Measurements from ENCODE around the gene UBTD2.
"Not testable (repeated sequence)": the region's sequence is repeated elsewhere in the genome, so short reads cannot be mapped to it uniquely, and the experiment has no call there.

Gene UBTD2

DNA sequence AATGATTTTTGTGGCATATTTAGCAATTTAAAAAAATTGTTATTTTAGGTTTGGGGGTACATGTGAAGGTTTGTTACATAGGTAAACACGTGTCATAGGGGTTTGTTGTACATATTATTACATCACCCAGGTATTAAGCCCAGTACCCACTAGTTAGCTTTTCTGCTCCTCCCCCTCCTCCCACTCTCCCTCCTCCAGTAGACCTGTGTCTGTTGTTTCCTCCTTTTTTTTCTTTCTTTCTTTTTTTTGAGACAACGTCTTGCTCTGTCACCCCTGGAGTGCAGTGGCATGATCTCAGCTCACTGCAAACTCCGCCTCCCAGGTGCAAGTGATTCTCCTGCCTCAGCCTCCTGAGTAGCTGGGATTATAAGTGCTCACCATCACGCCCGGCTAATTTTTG, 8.3 kb upstream of the UBTD2 start:
- H3K4me1 ChIP-seq (ENCODE audit: control insufficient read depth in 1 of 2, insufficient read depth in 2 of 2, low read length in 2 of 2); H3K36me3 ChIP-seq (ENCODE audit: control insufficient read depth in 1 of 2, insufficient read depth in 2 of 2, low read length in 2 of 2); H3K27ac ChIP-seq (ENCODE audit: low read depth, low read length); H3K27me3 ChIP-seq (ENCODE audit: control insufficient read depth in 1 of 2, insufficient read depth in 2 of 2, low read length in 2 of 2); H3K9me3 ChIP-seq (ENCODE audit: control insufficient read depth in 1 of 2, low read length in 2 of 2); H3K9ac ChIP-seq (ENCODE audit: low read depth in 1 of 2, low read length in 2 of 2); H3K4me3 ChIP-seq (ENCODE audit: low read depth in 1 of 2, low read length in 2 of 2): not testable (repeated sequence)

DNA sequence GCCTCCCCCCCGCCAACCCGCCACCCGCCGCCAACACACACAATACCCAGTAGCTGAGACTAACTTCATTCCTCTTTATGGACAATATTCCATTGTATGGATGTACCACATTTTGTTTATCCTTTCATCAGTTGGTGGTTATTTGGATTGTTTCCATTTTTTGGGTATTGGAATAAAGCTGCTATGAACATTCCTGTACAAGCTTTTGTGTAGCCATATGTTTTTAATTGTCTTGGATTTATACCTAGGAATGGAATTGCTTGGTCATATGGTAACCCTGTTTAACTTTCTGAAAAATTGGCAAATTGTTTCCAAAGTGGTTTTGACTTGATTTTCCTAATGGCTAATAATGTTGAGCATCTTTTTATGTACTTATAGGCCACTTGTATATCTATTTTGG, 4.9 kb upstream of the UBTD2 start:
- Histone ChIP-seq H3K36me3 (ENCODE audit: control insufficient read depth in 1 of 2, insufficient read depth in 2 of 2, low read length in 2 of 2) (no peaks in the 10 kb centered on the region), H3K9ac (ENCODE audit: low read depth in 1 of 2, low read length in 2 of 2) (no peak overlapping the region), H3K27me3 (ENCODE audit: control insufficient read depth in 1 of 2, insufficient read depth in 2 of 2, low read length in 2 of 2) (no peaks in the 10 kb centered on the region), H3K4me1 (ENCODE audit: control insufficient read depth in 1 of 2, insufficient read depth in 2 of 2, low read length in 2 of 2) (peaks cover 5 to 7% of the 10 kb centered on the region in 2 donors), H3K9me3 (ENCODE audit: control insufficient read depth in 1 of 2, low read length in 2 of 2) (no peaks in the 10 kb centered on the region), H3K4me3 (ENCODE audit: low read depth in 1 of 2, low read length in 2 of 2) (no peak overlapping the region), H3K27ac (ENCODE audit: low read depth, low read length) (no peak overlapping the region)

GRCh38 chr5:172287140-172287539, 3.6 kb upstream of the UBTD2 start:
- peaks cover 11 to 14% of the 10 kb centered on the region in 2 donors for H3K4me1 ChIP-seq (ENCODE audit: control insufficient read depth in 1 of 2, insufficient read depth in 2 of 2, low read length in 2 of 2)
- not testable (repeated sequence) for H3K9ac ChIP-seq (ENCODE audit: low read depth in 1 of 2, low read length in 2 of 2); H3K9me3 ChIP-seq (ENCODE audit: control insufficient read depth in 1 of 2, low read length in 2 of 2); H3K27me3 ChIP-seq (ENCODE audit: control insufficient read depth in 1 of 2, insufficient read depth in 2 of 2, low read length in 2 of 2); H3K36me3 ChIP-seq (ENCODE audit: control insufficient read depth in 1 of 2, insufficient read depth in 2 of 2, low read length in 2 of 2); H3K4me3 ChIP-seq (ENCODE audit: low read depth in 1 of 2, low read length in 2 of 2); H3K27ac ChIP-seq (ENCODE audit: low read depth, low read length)

DNA sequence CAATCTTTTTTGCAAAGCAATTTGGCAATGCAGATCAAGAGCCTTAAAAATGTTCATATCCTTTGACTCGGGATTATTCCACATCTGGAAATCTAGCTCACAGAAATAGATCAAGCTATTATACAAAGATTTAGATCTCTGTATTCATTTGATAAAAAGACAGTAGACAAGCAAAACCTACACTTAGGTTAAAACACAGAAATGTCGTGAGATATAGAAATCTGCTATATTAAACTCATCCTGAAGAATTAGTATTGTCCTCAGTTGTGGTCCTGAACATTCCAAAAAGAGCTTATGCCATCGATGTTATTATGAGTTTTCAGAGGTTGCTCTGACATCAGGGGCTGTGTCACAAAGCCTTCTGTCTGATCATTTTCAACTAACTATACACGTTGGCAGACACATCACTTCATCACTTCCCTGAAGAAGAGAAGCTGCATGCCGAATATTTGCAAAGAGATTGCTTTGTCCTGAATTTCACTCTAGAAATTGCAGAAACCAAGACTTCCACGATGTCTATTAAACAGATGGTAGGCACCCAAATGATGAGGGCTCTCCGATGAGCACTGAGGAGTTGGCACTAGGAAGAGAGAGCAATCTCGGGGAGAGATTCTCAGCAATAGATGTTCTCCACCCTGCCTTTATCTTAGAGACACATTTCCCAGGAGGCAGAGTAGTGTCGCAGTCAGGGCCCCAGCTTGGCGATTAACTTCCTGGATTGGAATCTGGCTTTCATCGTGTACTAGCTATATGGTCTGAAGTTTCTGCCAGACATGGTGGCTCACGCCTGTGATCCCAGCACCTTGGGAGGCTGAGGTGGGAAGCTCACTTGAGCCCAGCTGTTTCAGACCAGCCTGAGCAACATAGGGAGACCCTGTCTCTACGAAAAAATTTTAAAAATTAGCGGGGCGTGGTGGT, 1.9 kb upstream of the UBTD2 start:
- H3K36me3 ChIP-seq (ENCODE audit: control insufficient read depth in 1 of 2, insufficient read depth in 2 of 2, low read length in 2 of 2) = no peaks in the 10 kb centered on the region
- no peaks in the 10 kb centered on the region for H3K27me3 ChIP-seq (ENCODE audit: control insufficient read depth in 1 of 2, insufficient read depth in 2 of 2, low read length in 2 of 2)
- H3K9me3 ChIP-seq (ENCODE audit: control insufficient read depth in 1 of 2, low read length in 2 of 2) = no peaks in the 10 kb centered on the region
- no peak overlapping the region for H3K27ac ChIP-seq (ENCODE audit: low read depth, low read length)
- no peak overlapping the region for H3K9ac ChIP-seq (ENCODE audit: low read depth in 1 of 2, low read length in 2 of 2)
- peaks cover 19 to 27% of the 10 kb centered on the region in 2 donors for H3K4me1 ChIP-seq (ENCODE audit: control insufficient read depth in 1 of 2, insufficient read depth in 2 of 2, low read length in 2 of 2)
- H3K4me3 ChIP-seq (ENCODE audit: low read depth in 1 of 2, low read length in 2 of 2) = no peak overlapping the region

DNA sequence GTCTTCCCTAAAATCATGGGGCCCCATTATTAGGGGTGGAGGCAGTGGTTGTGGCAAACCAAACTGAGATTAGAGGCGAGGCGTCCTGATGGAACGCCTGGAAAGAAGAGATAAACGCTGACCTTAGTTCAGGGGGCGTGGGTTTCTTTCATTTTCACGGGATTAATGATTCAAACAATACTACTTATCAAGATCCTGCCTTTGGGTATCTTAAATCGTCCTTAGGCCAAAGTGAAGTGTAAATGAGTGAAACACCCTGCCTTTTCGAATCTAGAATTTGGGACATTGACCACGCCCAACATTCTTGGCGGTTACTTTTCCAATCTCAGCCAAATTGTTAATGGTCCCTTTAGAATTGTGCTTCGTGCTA, 1.0 kb upstream of the UBTD2 start:
- peaks cover 19 to 27% of the 10 kb centered on the region in 2 donors for H3K4me1 ChIP-seq (ENCODE audit: control insufficient read depth in 1 of 2, insufficient read depth in 2 of 2, low read length in 2 of 2)
- H3K36me3 ChIP-seq (ENCODE audit: control insufficient read depth in 1 of 2, insufficient read depth in 2 of 2, low read length in 2 of 2) = no peaks in the 10 kb centered on the region
- no peaks in the 10 kb centered on the region for H3K27me3 ChIP-seq (ENCODE audit: control insufficient read depth in 1 of 2, insufficient read depth in 2 of 2, low read length in 2 of 2)

GRCh38 chr5:172283862-172284610, 472 bp upstream of the UBTD2 start:
- peaks cover 19 to 27% of the 10 kb centered on the region in 2 donors for H3K4me1 ChIP-seq (ENCODE audit: control insufficient read depth in 1 of 2, insufficient read depth in 2 of 2, low read length in 2 of 2)
- no peaks in the 10 kb centered on the region for H3K9me3 ChIP-seq (ENCODE audit: control insufficient read depth in 1 of 2, low read length in 2 of 2)
- H3K27ac ChIP-seq (ENCODE audit: low read depth, low read length) = peak overlapping the region; percentile 56
- peak overlapping the region; percentile 66 to 86 for H3K4me3 ChIP-seq (ENCODE audit: low read depth in 1 of 2, low read length in 2 of 2)
- H3K27me3 ChIP-seq (ENCODE audit: control insufficient read depth in 1 of 2, insufficient read depth in 2 of 2, low read length in 2 of 2) = no peaks in the 10 kb centered on the region
- no peaks in the 10 kb centered on the region for H3K36me3 ChIP-seq (ENCODE audit: control insufficient read depth in 1 of 2, insufficient read depth in 2 of 2, low read length in 2 of 2)
- H3K9ac ChIP-seq (ENCODE audit: low read depth in 1 of 2, low read length in 2 of 2) = peak overlapping the region; percentile 68 to 70

More for the DNA sequence above, 1.0 kb upstream of the UBTD2 start:
- Histone ChIP-seq H3K27ac (ENCODE audit: low read depth, low read length) (peak overlapping the region; percentile 56), H3K9me3 (ENCODE audit: control insufficient read depth in 1 of 2, low read length in 2 of 2) (no peaks in the 10 kb centered on the region), H3K4me3 (ENCODE audit: low read depth in 1 of 2, low read length in 2 of 2) (peak overlapping the region; percentile 66 to 86), H3K9ac (ENCODE audit: low read depth in 1 of 2, low read length in 2 of 2) (peak overlapping the region; percentile 68 to 70)

DNA sequence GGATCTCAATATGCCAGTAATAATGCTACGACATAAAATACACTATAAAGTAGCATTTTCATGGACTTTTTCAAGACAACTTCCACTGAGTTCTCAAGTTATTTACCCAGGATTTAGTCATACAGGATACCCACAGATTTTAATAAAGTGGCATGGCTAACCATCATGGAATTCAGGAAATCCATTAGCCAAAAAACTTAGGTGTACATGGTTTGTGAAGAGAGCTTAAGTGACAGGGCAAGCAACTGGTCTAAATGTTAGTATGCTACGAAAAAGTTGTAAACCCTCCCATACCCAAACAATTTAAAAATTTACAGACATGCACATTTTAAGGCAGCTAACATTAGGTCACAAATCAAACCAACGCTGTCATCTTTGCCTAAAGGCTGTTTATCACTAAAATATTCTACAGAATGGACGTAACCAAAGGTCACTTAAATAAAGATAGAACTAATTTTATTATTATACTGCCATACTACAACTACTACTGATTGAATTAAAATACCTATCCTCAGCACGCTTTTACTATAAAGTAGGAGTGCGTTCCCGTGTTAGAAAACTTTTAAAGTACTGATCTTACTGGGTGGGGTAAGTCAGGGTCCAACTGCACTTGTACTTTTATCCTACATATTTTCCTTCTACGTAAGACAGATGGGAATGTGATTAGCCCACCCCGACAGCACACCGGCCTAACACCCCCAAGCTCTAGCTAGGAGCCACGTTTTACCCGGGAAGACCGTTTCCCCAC, 1.1 kb downstream of the UBTD2 start:
- H3K9ac ChIP-seq (ENCODE audit: low read depth in 1 of 2, low read length in 2 of 2) = peak overlapping the region; percentile 79 to 80
- no peak overlapping the region for H3K27ac ChIP-seq (ENCODE audit: low read depth, low read length)
- H3K27me3 ChIP-seq (ENCODE audit: control insufficient read depth in 1 of 2, insufficient read depth in 2 of 2, low read length in 2 of 2) = no peaks in the 10 kb centered on the region
- no peaks in the 10 kb centered on the region for H3K36me3 ChIP-seq (ENCODE audit: control insufficient read depth in 1 of 2, insufficient read depth in 2 of 2, low read length in 2 of 2)
- peak overlapping the region; percentile 76 to 88 for H3K4me3 ChIP-seq (ENCODE audit: low read depth in 1 of 2, low read length in 2 of 2)
- H3K9me3 ChIP-seq (ENCODE audit: control insufficient read depth in 1 of 2, low read length in 2 of 2) = no peaks in the 10 kb centered on the region
- peaks cover 19 to 27% of the 10 kb centered on the region in 2 donors for H3K4me1 ChIP-seq (ENCODE audit: control insufficient read depth in 1 of 2, insufficient read depth in 2 of 2, low read length in 2 of 2)

GRCh38 chr5:172281346-172281745, 2.2 kb downstream of the UBTD2 start:
- no peaks in the 10 kb centered on the region for H3K27me3 ChIP-seq (ENCODE audit: control insufficient read depth in 1 of 2, insufficient read depth in 2 of 2, low read length in 2 of 2)
- H3K9ac ChIP-seq (ENCODE audit: low read depth in 1 of 2, low read length in 2 of 2) = no peak overlapping the region
- H3K4me3 ChIP-seq (ENCODE audit: low read depth in 1 of 2, low read length in 2 of 2) = peak overlapping the region in 1 of 2 donors; percentile 88
- H3K36me3 ChIP-seq (ENCODE audit: control insufficient read depth in 1 of 2, insufficient read depth in 2 of 2, low read length in 2 of 2) = no peaks in the 10 kb centered on the region
- H3K4me1 ChIP-seq (ENCODE audit: control insufficient read depth in 1 of 2, insufficient read depth in 2 of 2, low read length in 2 of 2) = peaks cover 19 to 27% of the 10 kb centered on the region in 2 donors
- H3K9me3 ChIP-seq (ENCODE audit: control insufficient read depth in 1 of 2, low read length in 2 of 2) = no peaks in the 10 kb centered on the region
- no peak overlapping the region for H3K27ac ChIP-seq (ENCODE audit: low read depth, low read length)

DNA sequence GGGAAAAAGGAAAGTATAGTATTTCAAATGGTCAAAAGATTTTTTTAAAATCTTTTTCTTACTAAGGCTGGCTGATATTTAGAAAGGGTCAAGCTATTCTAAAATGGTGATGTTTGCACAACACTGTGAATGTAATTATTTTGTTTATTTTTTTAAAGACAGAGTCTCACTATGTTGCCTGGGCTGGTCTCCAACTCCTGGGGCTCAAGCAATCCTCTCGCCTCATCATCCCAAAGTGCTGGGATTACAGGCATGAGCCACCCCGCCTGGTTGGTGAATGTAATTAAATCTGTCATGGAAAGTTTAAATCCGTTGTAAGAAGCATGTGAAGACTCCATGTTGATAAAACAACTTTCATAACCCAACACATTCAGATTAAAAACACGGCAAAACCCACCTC, 2.6 kb downstream of the UBTD2 start:
- no peak overlapping the region for H3K27ac ChIP-seq (ENCODE audit: low read depth, low read length)
- H3K9me3 ChIP-seq (ENCODE audit: control insufficient read depth in 1 of 2, low read length in 2 of 2) = no peaks in the 10 kb centered on the region
- no peaks in the 10 kb centered on the region for H3K36me3 ChIP-seq (ENCODE audit: control insufficient read depth in 1 of 2, insufficient read depth in 2 of 2, low read length in 2 of 2)
- peaks cover 19 to 27% of the 10 kb centered on the region in 2 donors for H3K4me1 ChIP-seq (ENCODE audit: control insufficient read depth in 1 of 2, insufficient read depth in 2 of 2, low read length in 2 of 2)
- peak overlapping the region in 1 of 2 donors; percentile 88 for H3K4me3 ChIP-seq (ENCODE audit: low read depth in 1 of 2, low read length in 2 of 2)
- H3K9ac ChIP-seq (ENCODE audit: low read depth in 1 of 2, low read length in 2 of 2) = no peak overlapping the region
- H3K27me3 ChIP-seq (ENCODE audit: control insufficient read depth in 1 of 2, insufficient read depth in 2 of 2, low read length in 2 of 2) = no peaks in the 10 kb centered on the region

DNA sequence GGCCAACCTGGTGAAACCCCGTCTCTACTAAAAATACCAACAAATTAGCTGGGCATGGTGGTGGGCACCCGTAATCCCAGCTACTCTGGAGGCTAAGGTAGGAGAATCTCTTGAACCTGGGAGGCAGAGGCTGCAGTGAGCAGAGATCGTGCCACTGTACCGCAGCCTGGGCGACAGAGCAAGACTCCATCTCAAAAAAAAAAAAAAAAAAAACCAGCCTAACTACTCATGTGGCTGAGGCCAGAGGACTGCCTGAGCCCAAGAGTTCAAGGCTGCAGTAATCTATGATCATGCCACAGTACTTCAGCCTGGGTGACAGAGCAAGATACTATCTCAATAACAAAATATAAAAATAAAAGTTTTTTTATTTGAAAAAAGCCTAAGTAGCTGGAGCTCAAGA, 3.2 kb downstream of the UBTD2 start:
- no peaks in the 10 kb centered on the region for H3K9me3 ChIP-seq (ENCODE audit: control insufficient read depth in 1 of 2, low read length in 2 of 2)
- no peak overlapping the region for H3K9ac ChIP-seq (ENCODE audit: low read depth in 1 of 2, low read length in 2 of 2)
- no peak overlapping the region for H3K27ac ChIP-seq (ENCODE audit: low read depth, low read length)
- H3K27me3 ChIP-seq (ENCODE audit: control insufficient read depth in 1 of 2, insufficient read depth in 2 of 2, low read length in 2 of 2) = no peaks in the 10 kb centered on the region
- peaks cover 19 to 27% of the 10 kb centered on the region in 2 donors for H3K4me1 ChIP-seq (ENCODE audit: control insufficient read depth in 1 of 2, insufficient read depth in 2 of 2, low read length in 2 of 2)
- H3K4me3 ChIP-seq (ENCODE audit: low read depth in 1 of 2, low read length in 2 of 2) = no peak overlapping the region
- H3K36me3 ChIP-seq (ENCODE audit: control insufficient read depth in 1 of 2, insufficient read depth in 2 of 2, low read length in 2 of 2) = no peaks in the 10 kb centered on the region

Measured in duodenal mucosa (tissue), 2 donors.